ENCODE results near the gene XPO4. TPM values are rescaled to one million over a fixed set of nuclear protein-coding genes. Genes with fewer than 3 reads are reported as not detected.

Gene XPO4
- total and polyA plus RNA-seq, 2 donors (not counting 3 experiments of a cell fraction or from before 2014, with no cell fraction given), result 6.0 to 22.5 TPM

GRCh38 chr13:20939662-20940061, 37.1 kb upstream of the XPO4 start:
- no peak overlapping the region for H2AFZ ChIP-seq (ENCODE audit: low read depth, low read length)
- CTCF ChIA-PET, result interaction anchor here (1.0 kb wide), 1 partner anchor 15 kb away, joined by 4 read pairs; no protein-coding TSS in a partner anchor
- TF ChIP-seq POLR2A (IDR thresholded peaks at IDR 0.05; ENCODE audit: low read depth, low read length), result no peak
- TF ChIP-seq EZH2 (IDR thresholded peaks at IDR 0.05; ENCODE audit: borderline replicate concordance, low read depth, low read length, severe bottlenecking), result no peak
- no peak for TF ChIP-seq GATA2 (IDR thresholded peaks at IDR 0.05; ENCODE audit: insufficient read depth, insufficient read length, low read depth, low read length)
- TF ChIP-seq, protein P1, sequence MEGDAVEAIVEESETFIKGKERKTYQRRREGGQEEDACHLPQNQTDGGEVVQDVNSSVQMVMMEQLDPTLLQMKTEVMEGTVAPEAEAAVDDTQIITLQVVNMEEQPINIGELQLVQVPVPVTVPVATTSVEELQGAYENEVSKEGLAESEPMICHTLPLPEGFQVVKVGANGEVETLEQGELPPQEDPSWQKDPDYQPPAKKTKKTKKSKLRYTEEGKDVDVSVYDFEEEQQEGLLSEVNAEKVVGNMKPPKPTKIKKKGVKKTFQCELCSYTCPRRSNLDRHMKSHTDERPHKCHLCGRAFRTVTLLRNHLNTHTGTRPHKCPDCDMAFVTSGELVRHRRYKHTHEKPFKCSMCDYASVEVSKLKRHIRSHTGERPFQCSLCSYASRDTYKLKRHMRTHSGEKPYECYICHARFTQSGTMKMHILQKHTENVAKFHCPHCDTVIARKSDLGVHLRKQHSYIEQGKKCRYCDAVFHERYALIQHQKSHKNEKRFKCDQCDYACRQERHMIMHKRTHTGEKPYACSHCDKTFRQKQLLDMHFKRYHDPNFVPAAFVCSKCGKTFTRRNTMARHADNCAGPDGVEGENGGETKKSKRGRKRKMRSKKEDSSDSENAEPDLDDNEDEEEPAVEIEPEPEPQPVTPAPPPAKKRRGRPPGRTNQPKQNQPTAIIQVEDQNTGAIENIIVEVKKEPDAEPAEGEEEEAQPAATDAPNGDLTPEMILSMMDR (IDR thresholded peaks at IDR 0.05; ENCODE audit: extremely low read depth in 1 of 2, insufficient read depth in 1 of 2, low read depth in 1 of 2, low read length in 2 of 2), result no peak
- TF ChIP-seq FOS (IDR thresholded peaks at IDR 0.05; ENCODE audit: borderline replicate concordance, insufficient read depth, low read length), result no peak
- no peak for TF ChIP-seq MAX (IDR thresholded peaks at IDR 0.05; ENCODE audit: insufficient read depth, insufficient read length)
- no peak for TF ChIP-seq MYC (IDR thresholded peaks at IDR 0.05; ENCODE audit: low read depth, low read length)
- no peak for TF ChIP-seq JUN (IDR thresholded peaks at IDR 0.05; ENCODE audit: borderline replicate concordance, insufficient read depth, insufficient read length, low read depth)
- TF ChIP-seq POLR2AphosphoS5 (IDR thresholded peaks at IDR 0.05; ENCODE audit: insufficient read depth, low read depth, low read length), result no peak

More at GRCh38 chr13:20939662-20940061, 37.1 kb upstream of the XPO4 start:
- Histone ChIP-seq H3K27ac (ENCODE audit: insufficient read depth, low read depth, low read length) (no peak overlapping the region), H3K4me3 (replicated peaks in 1 of 3; ENCODE audit: insufficient read depth in 1 of 3, low read depth in 1 of 3, low read length in 3 of 3) (no peak overlapping the region), H4K20me1 (replicated peaks; ENCODE audit: control insufficient read depth, extremely low read depth, insufficient read depth, low read length) (no peaks in the 10 kb centered on the region), H3K4me2 (ENCODE audit: insufficient read depth, low read length) (no peak overlapping the region), H3K9me3 (replicated peaks; ENCODE audit: control insufficient read depth, insufficient read depth, low read length) (no peaks in the 10 kb centered on the region), H3K4me1 (ENCODE audit: control insufficient read depth, extremely low read depth, insufficient read depth, low read length) (no peaks in the 10 kb centered on the region), H3K9me1 (replicated peaks; ENCODE audit: control insufficient read depth, extremely low read depth, insufficient read depth, low read length) (no peaks in the 10 kb centered on the region), H3K79me2 (ENCODE audit: control insufficient read depth, insufficient read depth, low read length) (no peaks in the 10 kb centered on the region), H3K36me3 (ENCODE audit: control insufficient read depth in 2 of 2, extremely low read depth in 1 of 2, insufficient read depth in 2 of 2, low read length in 2 of 2) (no peaks in the 10 kb centered on the region), H3K27me3 (ENCODE audit: control insufficient read depth in 2 of 2, insufficient read depth in 2 of 2, low read length in 2 of 2) (no peaks in the 10 kb centered on the region), H3K9ac (replicated peaks; ENCODE audit: extremely low read depth, insufficient read depth, low read length) (no peak overlapping the region)
- POLR2A ChIA-PET, result no interaction called here
- intact Hi-C loops (cut with micrococcal nuclease), result loop anchor here (10.0 kb wide), 1 partner anchor 1295 kb away; no protein-coding TSS in a partner anchor
- FAIRE-seq, result no peak
- no TSS peak for BruUV-seq (replicated peaks)
- dilution Hi-C loops (cut with MboI; ENCODE audit: extremely low pct_ligation_motif_present, low sequenced_read_pairs), result no loop called here
- no peak for DNase-seq (ENCODE audit: low read depth, low spot score)

Measured in endothelial cell of umbilical vein (primary cell).